ENCODE measurements around the gene SND1.

The SND1 gene

GRCh38 chr7:127959770-127960169 is 307.8 kb downstream of the SND1 start:
- no peak for TF ChIP-seq ZNF2 (tag by site-specific recombination; IDR thresholded peaks at IDR 0.05)
- no peak for TF ChIP-seq AEBP2 (tag by site-specific recombination; IDR thresholded peaks at IDR 0.05; ENCODE audit: borderline replicate concordance)
- Histone ChIP-seq H3K36me3 (ENCODE audit: control insufficient read depth in 2 of 2, insufficient read depth in 1 of 2, low read length in 2 of 2) (no peaks in the 10 kb centered on the region), H3K4me1 (ENCODE audit: control insufficient read depth, insufficient read depth, low read length) (no peaks in the 10 kb centered on the region), H3K9me3 (ENCODE audit: control insufficient read depth, insufficient read depth, low read depth, low read length) (no peaks in the 10 kb centered on the region), H3K4me3 (ENCODE audit: low read depth, low read length) (no peak overlapping the region), H3K27ac (ENCODE audit: extremely low read depth, low read depth, low read length) (no peak overlapping the region)
- ChIA-PET POLR2A (no interaction called here), CTCF (no interaction called here)

GRCh38 chr7:127961786-127962453 is 309.9 kb downstream of the SND1 start:
- CTCF ChIA-PET: no interaction called here

GRCh38 chr7:127962589-127963361 is 310.8 kb downstream of the SND1 start:
- no peaks in the 10 kb centered on the region for H3K36me3 ChIP-seq (ENCODE audit: control insufficient read depth in 2 of 2, insufficient read depth in 1 of 2, low read length in 2 of 2)
- no peak for TF ChIP-seq MEIS1 (CRISPR knock-in tag; IDR thresholded peaks at IDR 0.05; ENCODE audit: borderline replicate concordance)
- no peak for TF ChIP-seq ZNF221 (tag by site-specific recombination; IDR thresholded peaks at IDR 0.05; ENCODE audit: borderline replicate concordance)
- no peak for TF ChIP-seq ZNF366 (tag by site-specific recombination; conservative IDR thresholded peaks at IDR 0.05)
- no peak for TF ChIP-seq OSR2 (tag by site-specific recombination; IDR thresholded peaks at IDR 0.05)
- no peak for TF ChIP-seq ZNF501 (tag by site-specific recombination; IDR thresholded peaks at IDR 0.05)
- TF ChIP-seq ZNF292 (tag by site-specific recombination; IDR thresholded peaks at IDR 0.05; ENCODE audit: borderline replicate concordance, low read depth): no peak
- no peak for TF ChIP-seq ZNF48 (tag by site-specific recombination; IDR thresholded peaks at IDR 0.05)
- TF ChIP-seq ZNF148 (tag by site-specific recombination; IDR thresholded peaks at IDR 0.05; ENCODE audit: borderline replicate concordance): no peak
- no peak for TF ChIP-seq REST (tag by site-specific recombination; IDR thresholded peaks at IDR 0.05)

More at GRCh38 chr7:127961786-127962453, 309.9 kb downstream of the SND1 start:
- Histone ChIP-seq H3K4me3 (ENCODE audit: low read depth, low read length) (no peak overlapping the region), H3K9me3 (ENCODE audit: control insufficient read depth, insufficient read depth, low read depth, low read length) (no peaks in the 10 kb centered on the region), H3K36me3 (ENCODE audit: control insufficient read depth in 2 of 2, insufficient read depth in 1 of 2, low read length in 2 of 2) (no peaks in the 10 kb centered on the region), H3K27ac (ENCODE audit: extremely low read depth, low read depth, low read length) (no peak overlapping the region), H3K4me1 (ENCODE audit: control insufficient read depth, insufficient read depth, low read length) (no peaks in the 10 kb centered on the region)
- no peak for TF ChIP-seq ZNF600 (tag by site-specific recombination; IDR thresholded peaks at IDR 0.05)
- no peak for TF ChIP-seq ZNF433 (tag by site-specific recombination; IDR thresholded peaks at IDR 0.05; ENCODE audit: low read depth)
- no peak for TF ChIP-seq ZNF266 (tag by site-specific recombination; IDR thresholded peaks at IDR 0.05; ENCODE audit: low read depth)
- no peak for TF ChIP-seq ZNF132 (tag by site-specific recombination; IDR thresholded peaks at IDR 0.05; ENCODE audit: borderline replicate concordance)
- no peak for TF ChIP-seq ZNF133 (tag by site-specific recombination; IDR thresholded peaks at IDR 0.05)
- no peak for TF ChIP-seq MYNN (tag by site-specific recombination; IDR thresholded peaks at IDR 0.05; ENCODE audit: borderline replicate concordance)
- no peak for TF ChIP-seq ZNF18 (tag by site-specific recombination; IDR thresholded peaks at IDR 0.05)
- no peak for TF ChIP-seq ZNF155 (tag by site-specific recombination; IDR thresholded peaks at IDR 0.05)
- TF ChIP-seq ZNF169 (tag by site-specific recombination; IDR thresholded peaks at IDR 0.05): no peak
- no peak for TF ChIP-seq ZNF214 (tag by site-specific recombination; IDR thresholded peaks at IDR 0.05; ENCODE audit: borderline replicate concordance)
- TF ChIP-seq ZNF548 (tag by site-specific recombination; IDR thresholded peaks at IDR 0.05): no peak
- TF ChIP-seq ZNF645 (tag by site-specific recombination; IDR thresholded peaks at IDR 0.05): no peak
- POLR2A ChIA-PET: no interaction called here

More at GRCh38 chr7:127962589-127963361, 310.8 kb downstream of the SND1 start:
- Histone ChIP-seq H3K4me1 (ENCODE audit: control insufficient read depth, insufficient read depth, low read length) (no peaks in the 10 kb centered on the region), H3K27ac (ENCODE audit: extremely low read depth, low read depth, low read length) (no peak overlapping the region), H3K4me3 (ENCODE audit: low read depth, low read length) (no peak overlapping the region), H3K9me3 (ENCODE audit: control insufficient read depth, insufficient read depth, low read depth, low read length) (no peaks in the 10 kb centered on the region)
- ChIA-PET CTCF (no interaction called here), POLR2A (no interaction called here)
